Gastroesophageal sphincter (tissue), 3 donors: Measurements from ENCODE around the gene PDK1.

Source experiments
- EP300 ChIP-seq: sonication (generic); formaldehyde crosslinking; IDR thresholded peaks from one replicate; pipeline ENCODE4 v1.6.1; 2017; ENCODE audit warnings: antibody characterized with exemption, mild to moderate bottlenecking
- TF ChIP-seq, protein P1 (sequence below), 4 experiments: fragments of 200-600 bp in 2 of 4; fragments of 450-650 bp in 2 of 4; sonication (generic) in 1 of 4; IDR thresholded peaks; one replicate each; pipeline ENCODE4 v1.5.1; 2017 to 2019; ENCODE audit warnings: antibody characterized with exemption in 4 of 4, mild to moderate bottlenecking in 2 of 4, moderate library complexity in 2 of 4

DNA sequence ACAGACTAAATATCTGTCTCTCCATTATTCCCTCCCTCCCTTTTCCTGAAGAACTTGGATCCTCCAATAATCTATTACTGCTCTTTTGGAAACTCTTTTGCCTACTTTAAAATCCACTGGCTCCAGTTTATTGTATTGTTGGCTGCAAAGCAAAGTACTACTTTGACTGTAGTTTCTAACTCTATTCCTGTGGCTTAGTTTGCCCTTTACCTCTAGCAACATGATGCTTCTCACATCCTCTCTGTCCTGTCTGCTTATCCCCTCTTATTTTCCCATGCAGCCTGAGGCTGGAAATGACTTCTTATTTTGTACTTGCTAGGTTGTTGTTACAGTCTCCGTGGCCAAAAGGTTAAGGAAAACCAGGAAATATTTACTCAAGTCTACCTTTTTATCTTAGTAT is 26.8 kb downstream of the PDK1 start:
- no peak for TF ChIP-seq EP300
- TF ChIP-seq, protein P1, sequence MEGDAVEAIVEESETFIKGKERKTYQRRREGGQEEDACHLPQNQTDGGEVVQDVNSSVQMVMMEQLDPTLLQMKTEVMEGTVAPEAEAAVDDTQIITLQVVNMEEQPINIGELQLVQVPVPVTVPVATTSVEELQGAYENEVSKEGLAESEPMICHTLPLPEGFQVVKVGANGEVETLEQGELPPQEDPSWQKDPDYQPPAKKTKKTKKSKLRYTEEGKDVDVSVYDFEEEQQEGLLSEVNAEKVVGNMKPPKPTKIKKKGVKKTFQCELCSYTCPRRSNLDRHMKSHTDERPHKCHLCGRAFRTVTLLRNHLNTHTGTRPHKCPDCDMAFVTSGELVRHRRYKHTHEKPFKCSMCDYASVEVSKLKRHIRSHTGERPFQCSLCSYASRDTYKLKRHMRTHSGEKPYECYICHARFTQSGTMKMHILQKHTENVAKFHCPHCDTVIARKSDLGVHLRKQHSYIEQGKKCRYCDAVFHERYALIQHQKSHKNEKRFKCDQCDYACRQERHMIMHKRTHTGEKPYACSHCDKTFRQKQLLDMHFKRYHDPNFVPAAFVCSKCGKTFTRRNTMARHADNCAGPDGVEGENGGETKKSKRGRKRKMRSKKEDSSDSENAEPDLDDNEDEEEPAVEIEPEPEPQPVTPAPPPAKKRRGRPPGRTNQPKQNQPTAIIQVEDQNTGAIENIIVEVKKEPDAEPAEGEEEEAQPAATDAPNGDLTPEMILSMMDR (IDR thresholded peaks at IDR 0.05), result no peak
